Mesenchymal stem cell (in vitro differentiated cells and primary cell): Measurements from ENCODE around the gene PHPT1.
"Not testable (repeated sequence)": the region's sequence is repeated elsewhere in the genome, so short reads cannot be mapped to it uniquely, and the experiment has no call there.

Experiments used
- DNase-seq: peaks from one replicate; pipeline ENCODE4 v3.0.0-alpha.2; 2013
- H2AFZ ChIP-seq: one replicate; pipeline ENCODE4 v1.6.1; 2013; ENCODE audit warnings: low read depth, mild to moderate bottlenecking, control low read depth, inconsistent platforms, low read length, moderate library complexity
- H2AK5ac ChIP-seq: 2 replicates; pipeline ENCODE4 v1.6.1; 2013; ENCODE audit warnings: low read length, moderate library complexity, mild to moderate bottlenecking, inconsistent platforms; ENCODE audit not compliant: severe bottlenecking
- H2BK120ac ChIP-seq: one replicate; pipeline ENCODE4 v1.6.1; 2013; ENCODE audit warnings: low read depth, mild to moderate bottlenecking, inconsistent platforms, low read length, moderate library complexity
- H2BK12ac ChIP-seq, 2 experiments: one replicate each; pipeline ENCODE4 v1.6.1; 2013; ENCODE audit warnings: inconsistent platforms in 2 of 2, low read length in 2 of 2, mild to moderate bottlenecking in 2 of 2, moderate library complexity in 2 of 2, control low read depth in 1 of 2
- H2BK15ac ChIP-seq: one replicate; pipeline ENCODE4 v1.6.1; 2013; ENCODE audit warnings: mild to moderate bottlenecking, low read depth, inconsistent platforms; ENCODE audit not compliant: poor library complexity, severe bottlenecking
- H2BK5ac ChIP-seq: 2 replicates; pipeline ENCODE4 v1.6.1; 2013; ENCODE audit warnings: low read depth, mild to moderate bottlenecking, low read length, control low read depth, inconsistent platforms; ENCODE audit not compliant: poor library complexity, severe bottlenecking
- H3K14ac ChIP-seq, 2 experiments: one replicate each; pipeline ENCODE4 v1.6.1; 2013; ENCODE audit warnings: inconsistent platforms in 2 of 2, low read length in 2 of 2, control low read depth in 1 of 2, mild to moderate bottlenecking in 1 of 2, moderate library complexity in 1 of 2
- H3K18ac ChIP-seq, 2 experiments: one replicate each; pipeline ENCODE4 v1.6.1; 2013; ENCODE audit warnings: inconsistent platforms in 2 of 2, low read length in 2 of 2, control low read depth in 1 of 2, low read depth in 1 of 2, mild to moderate bottlenecking in 1 of 2
- H3K23ac ChIP-seq, 2 experiments: one replicate each; pipeline ENCODE4 v1.6.1; 2013; ENCODE audit warnings: inconsistent platforms in 2 of 2, low read length in 2 of 2, mild to moderate bottlenecking in 2 of 2, moderate library complexity in 2 of 2, control low read depth in 1 of 2
- H3K27ac ChIP-seq: 2 replicates; pipeline ENCODE4 v1.5.1; 2013; ENCODE audit warnings: mild to moderate bottlenecking, moderate library complexity, low read length, control low read depth, inconsistent platforms; ENCODE audit not compliant: poor library complexity, severe bottlenecking
- H3K27me3 ChIP-seq, 2 experiments: 2 replicates each; pipeline versions ENCODE4 v1.6.1 to v1.7.0; 2013; ENCODE audit warnings: low read length in 2 of 2, mild to moderate bottlenecking in 2 of 2, moderate library complexity in 2 of 2, control low read depth in 1 of 2, inconsistent platforms in 1 of 2; ENCODE audit not compliant: control insufficient read depth in 1 of 2, insufficient read depth in 1 of 2
- H3K36me3 ChIP-seq, 2 experiments: 2 replicates each; pipeline versions ENCODE4 v1.6.1 to v1.7.0; 2013; ENCODE audit warnings: low read length in 2 of 2, control low read depth in 1 of 2, inconsistent platforms in 1 of 2, low read depth in 1 of 2, mild to moderate bottlenecking in 1 of 2; ENCODE audit not compliant: insufficient read depth in 2 of 2, control insufficient read depth in 1 of 2
- H3K4ac ChIP-seq, 2 experiments: one replicate each; pipeline ENCODE4 v1.6.1; 2013; ENCODE audit warnings: inconsistent platforms in 2 of 2, low read length in 2 of 2, mild to moderate bottlenecking in 2 of 2, moderate library complexity in 2 of 2, control low read depth in 1 of 2, low read depth in 1 of 2
- H3K4me1 ChIP-seq: 2 replicates; pipeline ENCODE4 v1.6.1; 2013; ENCODE audit warnings: low read depth, low read length, control low read depth; ENCODE audit not compliant: control insufficient read depth, insufficient read depth
- H3K4me2 ChIP-seq: 2 replicates; pipeline ENCODE4 v1.6.1; 2013; ENCODE audit warnings: low read length, mild to moderate bottlenecking, inconsistent platforms; ENCODE audit not compliant: poor library complexity, severe bottlenecking
- H3K4me3 ChIP-seq, 2 experiments: 2 replicates each; pipeline versions ENCODE4 v1.5.1 to v1.7.0; 2013; ENCODE audit warnings: low read length in 2 of 2, mild to moderate bottlenecking in 2 of 2, control low read depth in 1 of 2, low read depth in 1 of 2; ENCODE audit not compliant: insufficient read depth in 1 of 2
- H3K79me1 ChIP-seq: replicated peaks from 2 replicates; pipeline ENCODE4 v1.6.1; 2013; ENCODE audit warnings: mild to moderate bottlenecking, control low read depth, low read length, inconsistent platforms; ENCODE audit not compliant: poor library complexity, severe bottlenecking
- H3K9ac ChIP-seq: 2 replicates; pipeline ENCODE4 v1.7.0; 2013; ENCODE audit warnings: mild to moderate bottlenecking, low read length, moderate library complexity
- H3K9me3 ChIP-seq: 2 replicates; pipeline ENCODE4 v1.7.0; 2013; ENCODE audit warnings: mild to moderate bottlenecking, low read length; ENCODE audit not compliant: control insufficient read depth
- H4K8ac ChIP-seq: one replicate; pipeline ENCODE4 v1.6.1; 2013; ENCODE audit warnings: inconsistent platforms, mild to moderate bottlenecking, low read length, moderate library complexity
- H4K91ac ChIP-seq: one replicate; pipeline ENCODE4 v1.6.1; 2013; ENCODE audit warnings: mild to moderate bottlenecking, low read length, inconsistent platforms
- WGBS: methylation state at CpG from one replicate; pipeline ENCODE4 v1.1.7; 2013; ENCODE audit warnings: mixed read lengths; 5-methylcytosine and 5-hydroxymethylcytosine counted together

Gene PHPT1

GRCh38 chr9:136841646-136842379 lies 7.4 kb upstream of the PHPT1 start:
- Histone ChIP-seq H3K4me1 (peaks cover 51% of the 10 kb centered on the region), H3K27ac (peak overlapping the region; percentile 89), H2BK15ac (peak overlapping the region; percentile 44), H4K8ac (peak overlapping the region; percentile 52), H4K91ac (peak overlapping the region; percentile 70), H3K4me3 (peak overlapping the region in 1 of 2 experiments; percentile 79), H3K14ac (peak overlapping the region in 1 of 2 experiments; percentile 26), H2AK5ac (peak overlapping the region; percentile 95), H2BK120ac (peak overlapping the region; percentile 7), H3K4me2 (peak overlapping the region; percentile 60), H3K4ac (peak overlapping the region; percentile 73), H3K27me3 (peaks cover 0 to 19% of the 10 kb centered on the region in 2 experiments), H3K18ac (peak overlapping the region; percentile 74 to 83), H2BK12ac (peak overlapping the region in 1 of 2 experiments; percentile 90), H3K36me3 (peaks cover 10 to 65% of the 10 kb centered on the region in 2 experiments)
- DNase-seq, H2AFZ ChIP-seq, H3K9me3 ChIP-seq, H2BK5ac ChIP-seq, H3K9ac ChIP-seq, H3K79me1 ChIP-seq, H3K23ac ChIP-seq: not testable (repeated sequence)
- 72% methylated on average over 16 of the region's 16 CpGs for whole genome bisulfite sequencing

GRCh38 chr9:136842380-136842948 lies 6.7 kb upstream of the PHPT1 start, which contains the start of gene AJM1:
AJM1 (plus strand) TSS chr9:136842478; CDS start chr9:136844415, 1,937 bp downstream.
- Histone ChIP-seq H3K14ac (peak within 1 kb of the TSS in 1 of 2 experiments; percentile 26), H2BK15ac (peak within 1 kb of the TSS; percentile 44), H3K9ac (peak within 1 kb of the TSS; percentile 54), H2BK12ac (peak within 1 kb of the TSS in 1 of 2 experiments; percentile 90), H3K4ac (peak within 1 kb of the TSS; percentile 73), H3K4me3 (peak within 1 kb of the TSS; percentile 62 to 79), H4K91ac (peak within 1 kb of the TSS; percentile 70), H2AK5ac (peak within 1 kb of the TSS; percentile 95), H3K27ac (peak within 1 kb of the TSS; percentile 89), H3K36me3 (peaks cover 10 to 63% of the 10 kb centered on the region in 2 experiments), H3K18ac (peak within 1 kb of the TSS; percentile 74 to 83), H3K4me1 (peaks cover 57% of the 10 kb centered on the region), H4K8ac (peak within 1 kb of the TSS; percentile 52), H3K27me3 (peaks cover 0 to 22% of the 10 kb centered on the region in 2 experiments), H2AFZ (peak within 1 kb of the TSS; percentile 33), H3K4me2 (peak within 1 kb of the TSS; percentile 74), H2BK120ac (peak within 1 kb of the TSS; percentile 15)
- not testable (repeated sequence) for H2BK5ac ChIP-seq, H3K79me1 ChIP-seq, H3K23ac ChIP-seq, H3K9me3 ChIP-seq
- peak; percentile 83 for DNase-seq
- 3% methylated on average over 16 of the region's 27 CpGs for WGBS

GRCh38 chr9:136843159-136843800 lies 5.9 kb upstream of the PHPT1 start:
- peak overlapping the region; percentile 15 for H2BK120ac ChIP-seq
- not testable (repeated sequence) for H2AK5ac ChIP-seq, H4K91ac ChIP-seq, H2BK15ac ChIP-seq, H3K9me3 ChIP-seq, H3K23ac ChIP-seq, H3K18ac ChIP-seq, H2AFZ ChIP-seq, H3K4me3 ChIP-seq, H4K8ac ChIP-seq, H2BK5ac ChIP-seq, DNase-seq, H3K14ac ChIP-seq, H3K9ac ChIP-seq
- peak overlapping the region in 1 of 2 experiments; percentile 38 for H2BK12ac ChIP-seq
- WGBS = 79% methylated on average over 21 of the region's 21 CpGs
- peaks cover 10% of the 10 kb centered on the region for H3K79me1 ChIP-seq
- H3K4me2 ChIP-seq = peak overlapping the region; percentile 74
- H3K27me3 ChIP-seq = peaks cover 0 to 22% of the 10 kb centered on the region in 2 experiments
- H3K27ac ChIP-seq = peak overlapping the region; percentile 46
- H3K4me1 ChIP-seq = peaks cover 62% of the 10 kb centered on the region
- H3K4ac ChIP-seq = peak overlapping the region in 1 of 2 experiments; percentile 54
- peaks cover 10 to 55% of the 10 kb centered on the region in 2 experiments for H3K36me3 ChIP-seq
